Loucy (cell line): ENCODE measurements around the gene CCHCR1.

Experiments used
- CTCF ChIP-seq: fragments of 200-600 bp; sonication (generic); conservative IDR thresholded peaks from 2 replicates; pipeline ENCODE4 v1.5.1; 2014; ENCODE audit warnings: mild to moderate bottlenecking, antibody characterized with exemption, low read length
- EZH2phosphoT487 ChIP-seq: fragments of 200-600 bp; IDR thresholded peaks from 2 replicates; pipeline ENCODE4 v1.6.1; 2018; ENCODE audit warnings: antibody characterized with exemption, mild to moderate bottlenecking, moderate library complexity, borderline replicate concordance

GRCh38 chr6:31094389-31094881 is 63.2 kb downstream of the CCHCR1 start:
- TF ChIP-seq EZH2phosphoT487 (no peak), CTCF (no peak)
